ENCODE measurements around the gene GID4. TPM values are rescaled to one million over a fixed set of nuclear protein-coding genes. Genes with fewer than 3 reads are reported as not detected.
A peak's percentile ranks its signal among the peaks of the same experiment; 100 is the strongest.

GID4 gene
- total and polyA plus RNA-seq, 2 of the 13 experiments (the other 11 are each of a cell fraction or from before 2014, with no cell fraction given), result 4.3 to 6.1 TPM

GRCh38 chr17:18038861-18039534, at the start of gene GID4, which contains the start of gene ATPAF2 (continued):
- TF ChIP-seq HNRNPL (IDR thresholded peaks at IDR 0.05; ENCODE audit: low read depth, low read length), result no peak
- no peak for TF ChIP-seq SPEN (CRISPR knock-in tag; IDR thresholded peaks at IDR 0.05; ENCODE audit: low read depth)
- no peak for TF ChIP-seq CHD4 (IDR thresholded peaks at IDR 0.05; ENCODE audit: borderline replicate concordance, low read length)
- 0 out of 2 replicates have a peak, but pooled peaks have one; percentile 37 for TF ChIP-seq ZNF160 (CRISPR knock-in tag; IDR thresholded peaks at IDR 0.05)
- no peak for TF ChIP-seq TCF7L2 (IDR thresholded peaks at IDR 0.05; ENCODE audit: low read depth, low read length)
- TF ChIP-seq ZNF281 (CRISPR knock-in tag; IDR thresholded peaks at IDR 0.05; ENCODE audit: borderline replicate concordance), result peak; percentile 54
- no peak for TF ChIP-seq CSRNP2 (CRISPR knock-in tag; conservative IDR thresholded peaks at IDR 0.05; ENCODE audit: low read depth)
- no peak; the same call in 1 of the 2 replicates for TF ChIP-seq NRL (CRISPR knock-in tag; IDR thresholded peaks at IDR 0.05; ENCODE audit: borderline replicate concordance)
- TF ChIP-seq ZNF737 (CRISPR knock-in tag; IDR thresholded peaks at IDR 0.05; ENCODE audit: borderline replicate concordance), result no peak
- no peak for TF ChIP-seq IKZF1 (IDR thresholded peaks at IDR 0.05)
- TF ChIP-seq WIZ (CRISPR knock-in tag; IDR thresholded peaks at IDR 0.05), result no peak
- TF ChIP-seq FOXC1 (CRISPR knock-in tag; IDR thresholded peaks at IDR 0.05; ENCODE audit: borderline replicate concordance), result peak; percentile 72; the same call in 1 of the 2 replicates
- peak; percentile 45; the same call in 1 of the 2 replicates for TF ChIP-seq TFAP4 (IDR thresholded peaks at IDR 0.05; ENCODE audit: borderline replicate concordance, low read depth)
- TF ChIP-seq MIXL1 (CRISPR knock-in tag; IDR thresholded peaks at IDR 0.05), result peak; percentile 62; the same call in 1 of the 2 replicates
- no peak for TF ChIP-seq ZBTB44 (CRISPR knock-in tag; IDR thresholded peaks at IDR 0.05)
- no peak for TF ChIP-seq ZFP36L1 (CRISPR knock-in tag; IDR thresholded peaks at IDR 0.05)
- TF ChIP-seq CEBPG (CRISPR knock-in tag; IDR thresholded peaks at IDR 0.05), result no peak
- peak; percentile 66 for TF ChIP-seq HDAC2 (CRISPR knock-in tag; IDR thresholded peaks at IDR 0.05)
- 0 out of 4 replicates have a peak, but pooled peaks of 1 of the 2 experiments have one; percentile 32 for TF ChIP-seq EP300 (IDR thresholded peaks at IDR 0.05; ENCODE audit: low read depth in 2 of 2, low read length in 2 of 2)
- TF ChIP-seq EP300 (CRISPR knock-in tag; IDR thresholded peaks at IDR 0.05; ENCODE audit: borderline replicate concordance), result no peak
- TF ChIP-seq PHF5A (CRISPR knock-in tag; IDR thresholded peaks at IDR 0.05; ENCODE audit: low read depth, unreplicated experiment), result peak; percentile 23
- peak; percentile 53; the same call in 1 of the 2 replicates for TF ChIP-seq ZNF335 (CRISPR knock-in tag; IDR thresholded peaks at IDR 0.05)

Data from HepG2 (cell line).